Gastrocnemius medialis (tissue), 4 donors: ENCODE data around the gene CLMP. TPM values are rescaled to one million over a fixed set of nuclear protein-coding genes. Genes with fewer than 3 reads are reported as not detected.

Experiments
- ATAC-seq, 2 donors: fragments of 150-250 bp; one replicate each; pipeline ENCODE4 v1.9.1; 2016
- DNase-seq, 2 donors: peaks; one replicate each; pipeline ENCODE4 v3.0.0-alpha.2; 2019
- H3K27ac ChIP-seq, 4 donors: fragments of 200-600 bp; sonication (generic); 1 replicate in 1 of 4; 2 replicates in 3 of 4; pipeline ENCODE4 v1.5.1; 2016 to 2018; ENCODE audit warnings: mild to moderate bottlenecking in 2 of 4, moderate library complexity in 1 of 4
- H3K27me3 ChIP-seq, 3 donors: fragments of 200-600 bp; sonication (generic) in 2 of 3; 1 replicate in 1 of 3; 2 replicates in 2 of 3; pipeline versions ENCODE4 v1.5.1 to v1.6.0; 2016 to 2019; ENCODE audit warnings: mild to moderate bottlenecking in 1 of 3, moderate library complexity in 1 of 3
- H3K36me3 ChIP-seq, 2 donors: fragments of 200-600 bp; sonication (generic) in 1 of 2; one replicate each; pipeline ENCODE4 v1.5.1; 2017 to 2018
- H3K4me1 ChIP-seq, 2 donors: fragments of 200-600 bp; sonication (generic) in 1 of 2; one replicate each; pipeline ENCODE4 v1.5.1; 2016 to 2017; ENCODE audit warnings: mild to moderate bottlenecking in 2 of 2
- H3K4me3 ChIP-seq, 4 donors: fragments of 200-600 bp; sonication (generic) in 3 of 4; 1 replicate in 1 of 4; 2 replicates in 3 of 4; pipeline ENCODE4 v1.5.1; 2016 to 2019; ENCODE audit warnings: mild to moderate bottlenecking in 2 of 4
- H3K9me3 ChIP-seq, 3 donors: fragments of 200-600 bp; sonication (generic) in 2 of 3; 1 replicate in 1 of 3; 2 replicates in 2 of 3; pipeline ENCODE4 v1.5.1; 2016 to 2019
- POLR2A ChIP-seq, 2 donors: fragments of 450-650 bp; IDR thresholded peaks; one replicate each; pipeline ENCODE4 v1.6.1; 2017; ENCODE audit warnings: antibody characterized with exemption in 2 of 2, mild to moderate bottlenecking in 2 of 2, moderate library complexity in 2 of 2
- in situ Hi-C, 4 donors: fragments of 200-750 bp; cut with MboI; loops; one replicate each; pipeline versions ENCODE4 v1.15.0 to v1.8.0; 2017; ENCODE audit warnings: low sequenced_read_pairs in 4 of 4
- intact Hi-C: fragments of 100-400 bp; cut with DNase I; formaldehyde crosslinking; loops from one replicate; pipeline ENCODE4 v1.15.1; 2023; ENCODE audit warnings: low total_unique reads
- total RNA-seq, 4 donors: library from RNA; depleted of rRNA; stranded (reverse); fragments of >200 nt; gene quantifications; one replicate each; pipeline versions ENCODE4 v1.1.0 to v1.2.3, GENCODE V29; 2016
- TF ChIP-seq, protein P1 (sequence below), 5 experiments: fragments of 450-650 bp in 3 of 5; fragments of 200-600 bp in 2 of 5; sonication (generic) in 2 of 5; IDR thresholded peaks in 4 of 5; conservative IDR thresholded peaks in 1 of 5; 1 replicate in 4 of 5; 2 replicates in 1 of 5; pipeline ENCODE4 v1.5.1; 2016 to 2019; ENCODE audit warnings: antibody characterized with exemption in 5 of 5, mild to moderate bottlenecking in 3 of 5, moderate library complexity in 3 of 5

The CLMP gene
- total RNA-seq, 4 donors from 2014 or later, result 2.3 to 12.5 (median 4.4) TPM

DNA sequence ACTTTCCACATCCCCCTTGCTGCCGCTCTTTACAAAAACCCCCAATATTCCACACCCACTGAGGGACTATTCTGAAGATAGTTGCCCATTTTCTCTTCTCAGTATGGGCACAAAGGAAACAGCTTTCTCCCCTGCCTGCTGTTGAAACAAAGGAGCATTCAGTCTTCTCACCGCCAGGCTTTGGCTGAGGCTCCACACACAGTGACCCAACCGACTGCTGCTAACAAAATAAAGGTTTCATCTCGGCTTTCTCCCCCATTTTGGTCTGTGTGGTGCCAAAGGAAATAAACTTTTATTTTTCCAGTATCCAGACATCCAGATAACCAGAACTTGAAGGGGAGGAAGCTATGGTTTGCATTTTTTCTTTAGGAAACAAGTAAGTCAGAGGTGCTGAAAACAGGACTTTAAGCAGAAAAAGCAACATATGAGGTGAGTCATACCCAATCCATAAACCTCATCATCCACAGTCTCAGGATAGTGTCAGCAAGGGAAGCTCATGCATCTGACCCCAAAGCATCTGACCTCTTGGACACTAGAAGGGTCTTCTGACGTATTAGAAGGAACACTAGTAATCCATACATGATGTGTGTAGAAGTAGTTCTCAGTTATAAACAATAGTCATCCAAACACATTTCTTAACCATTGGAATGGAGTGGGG, 6.4 kb downstream of the CLMP start:
- no peaks in the 10 kb centered on the region for H3K4me1 ChIP-seq
- peaks cover 20 to 54% (median 52%) of the 10 kb centered on the region in 3 donors for H3K27me3 ChIP-seq
- DNase-seq, result no peak
- H3K9me3 ChIP-seq, result no peaks in the 10 kb centered on the region
- no peak overlapping the region for H3K4me3 ChIP-seq
- TF ChIP-seq POLR2A (IDR thresholded peaks at IDR 0.05), result no peak
- TF ChIP-seq, protein P1, sequence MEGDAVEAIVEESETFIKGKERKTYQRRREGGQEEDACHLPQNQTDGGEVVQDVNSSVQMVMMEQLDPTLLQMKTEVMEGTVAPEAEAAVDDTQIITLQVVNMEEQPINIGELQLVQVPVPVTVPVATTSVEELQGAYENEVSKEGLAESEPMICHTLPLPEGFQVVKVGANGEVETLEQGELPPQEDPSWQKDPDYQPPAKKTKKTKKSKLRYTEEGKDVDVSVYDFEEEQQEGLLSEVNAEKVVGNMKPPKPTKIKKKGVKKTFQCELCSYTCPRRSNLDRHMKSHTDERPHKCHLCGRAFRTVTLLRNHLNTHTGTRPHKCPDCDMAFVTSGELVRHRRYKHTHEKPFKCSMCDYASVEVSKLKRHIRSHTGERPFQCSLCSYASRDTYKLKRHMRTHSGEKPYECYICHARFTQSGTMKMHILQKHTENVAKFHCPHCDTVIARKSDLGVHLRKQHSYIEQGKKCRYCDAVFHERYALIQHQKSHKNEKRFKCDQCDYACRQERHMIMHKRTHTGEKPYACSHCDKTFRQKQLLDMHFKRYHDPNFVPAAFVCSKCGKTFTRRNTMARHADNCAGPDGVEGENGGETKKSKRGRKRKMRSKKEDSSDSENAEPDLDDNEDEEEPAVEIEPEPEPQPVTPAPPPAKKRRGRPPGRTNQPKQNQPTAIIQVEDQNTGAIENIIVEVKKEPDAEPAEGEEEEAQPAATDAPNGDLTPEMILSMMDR (IDR thresholded peaks at IDR 0.05 in 4 of 5, conservative IDR thresholded peaks at IDR 0.05 in 1 of 5), result no peak
- peak in 1 of 2 donors; percentile 66 for ATAC-seq
- H3K36me3 ChIP-seq, result no peaks in the 10 kb centered on the region
- intact Hi-C loops, result no loop called here
- in situ Hi-C loops, result no loop called here
- no peak overlapping the region for H3K27ac ChIP-seq

- intact Hi-C loops, result no loop called here
- no peak for DNase-seq
- no peaks in the 10 kb centered on the region for H3K36me3 ChIP-seq
- peak overlapping the region in 1 of 4 donors; percentile 35 for H3K27ac ChIP-seq
- ATAC-seq, result no peak
- TF ChIP-seq, protein P1 (IDR thresholded peaks at IDR 0.05 in 4 of 5, conservative IDR thresholded peaks at IDR 0.05 in 1 of 5), result no peak
- TF ChIP-seq POLR2A (IDR thresholded peaks at IDR 0.05), result no peak
- H3K9me3 ChIP-seq, result no peaks in the 10 kb centered on the region
- peaks cover 13 to 54% (median 50%) of the 10 kb centered on the region in 3 donors for H3K27me3 ChIP-seq
- in situ Hi-C loops, result no loop called here
- H3K4me1 ChIP-seq, result no peaks in the 10 kb centered on the region
- H3K4me3 ChIP-seq, result no peak overlapping the region
Measured at GRCh38 chr11:123187665-123188507, 7.2 kb downstream of the CLMP start.

- Histone ChIP-seq H3K36me3 (no peaks in the 10 kb centered on the region), H3K27me3 (peaks cover 9 to 52% (median 50%) of the 10 kb centered on the region in 3 donors), H3K27ac (no peak overlapping the region), H3K9me3 (no peaks in the 10 kb centered on the region), H3K4me1 (no peaks in the 10 kb centered on the region), H3K4me3 (no peak overlapping the region)
- no peak for ATAC-seq
- intact Hi-C loops (no loop called here), in situ Hi-C loops (no loop called here)
- TF ChIP-seq POLR2A (IDR thresholded peaks at IDR 0.05), result no peak
- TF ChIP-seq, protein P1 (IDR thresholded peaks at IDR 0.05 in 4 of 5, conservative IDR thresholded peaks at IDR 0.05 in 1 of 5), result no peak
- DNase-seq, result no peak
Measured at GRCh38 chr11:123187248-123187647, 7.8 kb downstream of the CLMP start.

DNA sequence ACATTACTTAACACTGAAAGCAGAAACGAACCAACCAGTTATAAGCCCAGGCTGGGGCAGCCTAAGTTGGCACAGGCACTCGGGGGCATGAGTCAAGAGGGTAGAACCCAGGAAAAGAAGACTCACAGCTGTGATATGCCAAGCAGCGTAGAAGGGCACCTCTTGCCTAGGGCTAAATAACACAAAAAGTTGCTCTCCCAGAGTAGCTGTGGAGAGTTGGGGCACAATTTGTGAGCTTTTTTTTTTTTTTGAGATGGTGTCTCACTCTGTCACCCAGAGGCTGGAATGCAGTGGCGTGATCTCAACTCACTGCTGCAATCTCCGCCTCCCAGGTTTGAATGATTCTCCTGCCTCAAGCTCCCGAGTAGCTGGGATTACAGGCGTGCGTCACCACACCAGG, 8.8 kb downstream of the CLMP start:
- in situ Hi-C loops, result no loop called here
- Histone ChIP-seq H3K4me1 (no peaks in the 10 kb centered on the region), H3K9me3 (no peaks in the 10 kb centered on the region), H3K4me3 (no peak overlapping the region), H3K27ac (no peak overlapping the region), H3K36me3 (no peaks in the 10 kb centered on the region), H3K27me3 (peaks cover 9 to 45% (median 43%) of the 10 kb centered on the region in 3 donors)
- TF ChIP-seq, protein P1 (IDR thresholded peaks at IDR 0.05 in 4 of 5, conservative IDR thresholded peaks at IDR 0.05 in 1 of 5), result no peak
- no peak for TF ChIP-seq POLR2A (IDR thresholded peaks at IDR 0.05)
- ATAC-seq (no peak), DNase-seq (no peak)
- intact Hi-C loops, result no loop called here
